Measurements from ENCODE around the gene SASH3.

Gene SASH3

DNA sequence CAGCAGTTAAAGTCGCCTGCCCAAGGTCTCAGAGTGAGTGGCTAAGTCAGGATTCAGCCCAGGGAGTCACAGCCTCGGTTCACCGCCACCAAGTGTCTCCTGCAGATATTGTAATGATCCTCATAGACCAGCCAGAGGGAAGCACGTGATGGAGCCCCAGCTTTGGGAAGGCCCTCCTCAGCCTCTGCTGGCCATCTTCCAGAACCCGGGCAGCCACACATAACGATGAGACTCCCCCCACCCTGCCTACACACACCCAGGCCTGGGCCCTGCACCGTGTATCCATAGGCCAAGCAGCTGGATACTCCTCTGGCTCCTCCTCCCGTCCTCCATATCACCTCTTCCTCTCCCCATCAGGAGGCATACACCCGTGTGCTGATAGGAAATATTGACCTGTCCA, 19.6 kb upstream of the SASH3 start:
- Histone ChIP-seq H3K9ac (ENCODE audit: low read length) (no peak overlapping the region), H2AFZ (ENCODE audit: low read depth, low read length, severe bottlenecking) (no peak overlapping the region), H3K36me3 (ENCODE audit: low read length) (no peaks in the 10 kb centered on the region), H3K27me3 (ENCODE audit: low read length) (no peaks in the 10 kb centered on the region), H3K9me3 (ENCODE audit: insufficient read depth, low read length) (no peaks in the 10 kb centered on the region), H3K79me2 (ENCODE audit: insufficient read depth, low read length) (no peaks in the 10 kb centered on the region), H3K27ac (ENCODE audit: low read depth, low read length) (no peak overlapping the region), H4K20me1 (ENCODE audit: low read depth, low read length) (no peaks in the 10 kb centered on the region), H3K4me3 (ENCODE audit: insufficient read depth, low read length, poor library complexity, severe bottlenecking) (no peak overlapping the region), H3K9me2 (replicated peaks; ENCODE audit: insufficient read depth, low read length) (no peaks in the 10 kb centered on the region), H3F3A (ENCODE audit: insufficient read depth) (no peaks in the 10 kb centered on the region), H3K4me2 (ENCODE audit: low read depth, low read length, poor library complexity, severe bottlenecking) (no peak overlapping the region)
- TF ChIP-seq EZH2phosphoT487 (conservative IDR thresholded peaks at IDR 0.05; ENCODE audit: low read length) (no peak), CTCF (IDR thresholded peaks at IDR 0.05; ENCODE audit: insufficient read depth, low read length, poor library complexity, severe bottlenecking) (no peak)

DNA sequence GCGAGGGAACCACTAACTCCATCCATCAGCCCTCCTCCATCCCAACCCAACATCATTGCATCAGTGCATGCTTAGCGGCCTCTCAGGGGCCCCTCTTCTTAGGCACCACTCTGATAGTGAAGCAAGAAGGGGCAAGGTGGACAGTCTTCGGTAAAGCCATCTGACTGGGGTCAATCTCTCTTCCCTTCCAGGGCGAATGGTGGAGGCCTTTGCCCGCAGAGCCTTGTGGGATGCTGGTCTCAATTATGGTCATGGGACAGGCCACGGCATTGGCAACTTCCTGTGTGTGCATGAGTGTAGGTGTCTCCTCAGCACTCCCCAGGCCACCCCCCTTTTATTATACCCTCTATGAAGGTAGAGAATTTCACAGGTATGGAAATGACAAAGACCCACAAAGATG, 18.8 kb upstream of the SASH3 start:
- Histone ChIP-seq H2AFZ (ENCODE audit: low read depth, low read length, severe bottlenecking) (no peak overlapping the region), H3K79me2 (ENCODE audit: insufficient read depth, low read length) (no peaks in the 10 kb centered on the region), H3F3A (ENCODE audit: insufficient read depth) (no peaks in the 10 kb centered on the region), H4K20me1 (ENCODE audit: low read depth, low read length) (no peaks in the 10 kb centered on the region), H3K4me2 (ENCODE audit: low read depth, low read length, poor library complexity, severe bottlenecking) (no peak overlapping the region), H3K9me3 (ENCODE audit: insufficient read depth, low read length) (no peaks in the 10 kb centered on the region), H3K27ac (ENCODE audit: low read depth, low read length) (no peak overlapping the region), H3K4me3 (ENCODE audit: insufficient read depth, low read length, poor library complexity, severe bottlenecking) (no peak overlapping the region), H3K27me3 (ENCODE audit: low read length) (no peaks in the 10 kb centered on the region), H3K9ac (ENCODE audit: low read length) (no peak overlapping the region), H3K36me3 (ENCODE audit: low read length) (no peaks in the 10 kb centered on the region), H3K9me2 (replicated peaks; ENCODE audit: insufficient read depth, low read length) (no peaks in the 10 kb centered on the region)
- no peak for TF ChIP-seq CTCF (IDR thresholded peaks at IDR 0.05; ENCODE audit: insufficient read depth, low read length, poor library complexity, severe bottlenecking)
- no peak for TF ChIP-seq EZH2phosphoT487 (conservative IDR thresholded peaks at IDR 0.05; ENCODE audit: low read length)

DNA sequence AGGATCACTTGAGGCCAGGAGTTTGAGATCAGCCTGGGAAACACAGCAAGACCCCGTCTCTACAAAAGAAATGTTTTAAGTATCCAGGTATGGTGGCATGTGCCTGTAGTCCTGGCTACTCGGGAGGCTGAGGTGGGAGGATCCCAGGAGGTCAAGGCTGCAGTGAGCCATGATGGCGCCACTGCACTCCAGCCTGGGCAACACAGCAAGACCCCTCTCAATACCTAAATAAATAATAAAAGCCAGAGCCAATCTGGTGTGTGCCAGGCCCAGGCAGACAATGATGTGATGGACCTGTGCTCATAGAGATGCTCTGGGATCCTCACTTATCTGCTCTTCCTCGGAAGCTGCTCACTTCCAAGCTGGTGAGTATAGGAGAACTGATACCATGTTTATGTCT, 18.2 kb upstream of the SASH3 start:
- H3K9ac ChIP-seq (ENCODE audit: low read length) = no peak overlapping the region
- no peaks in the 10 kb centered on the region for H3K36me3 ChIP-seq (ENCODE audit: low read length)
- H3K27ac ChIP-seq (ENCODE audit: low read depth, low read length) = no peak overlapping the region
- H3K4me2 ChIP-seq (ENCODE audit: low read depth, low read length, poor library complexity, severe bottlenecking) = no peak overlapping the region
- no peaks in the 10 kb centered on the region for H3K9me2 ChIP-seq (replicated peaks; ENCODE audit: insufficient read depth, low read length)
- no peaks in the 10 kb centered on the region for H4K20me1 ChIP-seq (ENCODE audit: low read depth, low read length)
- no peak overlapping the region for H3K4me3 ChIP-seq (ENCODE audit: insufficient read depth, low read length, poor library complexity, severe bottlenecking)
- H3K79me2 ChIP-seq (ENCODE audit: insufficient read depth, low read length) = no peaks in the 10 kb centered on the region
- H3F3A ChIP-seq (ENCODE audit: insufficient read depth) = no peaks in the 10 kb centered on the region
- H2AFZ ChIP-seq (ENCODE audit: low read depth, low read length, severe bottlenecking) = no peak overlapping the region
- TF ChIP-seq CTCF (IDR thresholded peaks at IDR 0.05; ENCODE audit: insufficient read depth, low read length, poor library complexity, severe bottlenecking) (no peak), EZH2phosphoT487 (conservative IDR thresholded peaks at IDR 0.05; ENCODE audit: low read length) (no peak)
- no peaks in the 10 kb centered on the region for H3K27me3 ChIP-seq (ENCODE audit: low read length)
- no peaks in the 10 kb centered on the region for H3K9me3 ChIP-seq (ENCODE audit: insufficient read depth, low read length)

- H3F3A ChIP-seq (ENCODE audit: insufficient read depth) = no peaks in the 10 kb centered on the region
- no peaks in the 10 kb centered on the region for H3K27me3 ChIP-seq (ENCODE audit: low read length)
- no peak overlapping the region for H3K4me3 ChIP-seq (ENCODE audit: insufficient read depth, low read length, poor library complexity, severe bottlenecking)
- no peak overlapping the region for H3K27ac ChIP-seq (ENCODE audit: low read depth, low read length)
- no peaks in the 10 kb centered on the region for H3K79me2 ChIP-seq (ENCODE audit: insufficient read depth, low read length)
- H3K36me3 ChIP-seq (ENCODE audit: low read length) = no peaks in the 10 kb centered on the region
- no peak overlapping the region for H3K9ac ChIP-seq (ENCODE audit: low read length)
- H4K20me1 ChIP-seq (ENCODE audit: low read depth, low read length) = no peaks in the 10 kb centered on the region
- H3K9me2 ChIP-seq (replicated peaks; ENCODE audit: insufficient read depth, low read length) = no peaks in the 10 kb centered on the region
- H3K4me2 ChIP-seq (ENCODE audit: low read depth, low read length, poor library complexity, severe bottlenecking) = no peak overlapping the region
- no peaks in the 10 kb centered on the region for H3K9me3 ChIP-seq (ENCODE audit: insufficient read depth, low read length)
- TF ChIP-seq EZH2phosphoT487 (conservative IDR thresholded peaks at IDR 0.05; ENCODE audit: low read length) (no peak), CTCF (IDR thresholded peaks at IDR 0.05; ENCODE audit: insufficient read depth, low read length, poor library complexity, severe bottlenecking) (no peak)
- H2AFZ ChIP-seq (ENCODE audit: low read depth, low read length, severe bottlenecking) = no peak overlapping the region
These were observed 17.3 kb upstream of the SASH3 start for GRCh38 chrX:129762448-129762847.
